ENCODE results near the gene ATRNL1. TPM values are rescaled to one million over a fixed set of nuclear protein-coding genes. Genes with fewer than 3 reads are reported as not detected.
A peak's percentile ranks its signal among the peaks of the same experiment; 100 is the strongest.
"Not testable (repeated sequence)": the region's sequence is repeated elsewhere in the genome, so short reads cannot be mapped to it uniquely, and the experiment has no call there.

Gene ATRNL1
- total RNA-seq, 1 donor from 2014 or later, result 16.4 TPM

DNA sequence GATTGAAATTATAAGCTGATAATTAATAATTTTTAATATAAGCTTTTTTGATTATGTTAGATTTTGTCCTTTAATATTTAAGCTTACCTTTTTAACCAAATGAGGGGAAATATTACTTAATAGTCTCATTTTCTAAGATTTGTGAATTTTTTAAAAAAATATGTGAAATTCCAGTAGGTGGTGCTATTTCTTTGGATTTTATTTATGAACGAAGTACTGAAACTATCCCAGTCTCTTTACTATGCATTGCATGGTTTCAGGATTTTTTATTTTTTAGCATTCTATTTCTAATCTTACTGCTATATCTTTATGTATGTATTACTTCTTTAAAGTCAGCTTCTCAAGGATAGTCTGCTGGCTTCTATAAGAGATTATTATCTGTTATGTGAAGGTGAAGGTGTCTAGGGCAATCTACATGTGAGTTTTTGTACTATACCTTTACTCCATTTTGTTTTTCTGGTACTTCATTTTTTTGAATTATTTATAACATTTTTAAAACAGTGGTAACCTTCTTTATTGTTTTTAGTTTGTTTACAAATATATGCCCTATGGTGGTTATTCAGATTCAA lies 78.3 kb downstream of the ATRNL1 start:
- H3K79me2 ChIP-seq (ENCODE audit: low read depth), result no peaks in the 10 kb centered on the region
- H3K36me3 ChIP-seq, result no peaks in the 10 kb centered on the region
- no peaks in the 10 kb centered on the region for H3F3A ChIP-seq (ENCODE audit: low read depth)
- H3K4me3 ChIP-seq, result no peak overlapping the region
- no peak overlapping the region for H3K27ac Mint-ChIP-seq
- no peaks in the 10 kb centered on the region for H4K20me1 ChIP-seq (ENCODE audit: low read depth)
- no peak overlapping the region for H3K4me2 ChIP-seq
- DNase-seq (ENCODE audit: low spot score), result peak; percentile 3
- no peak overlapping the region for H3K4me3 Mint-ChIP-seq
- H3K9me3 Mint-ChIP-seq, result no peaks in the 10 kb centered on the region
- H3K36me3 Mint-ChIP-seq, result peaks cover 3% of the 10 kb centered on the region
- no peaks in the 10 kb centered on the region for H3K4me1 ChIP-seq
- no peak for TF ChIP-seq EZH2phosphoT487 (IDR thresholded peaks at IDR 0.05)
- TF ChIP-seq, protein P1, sequence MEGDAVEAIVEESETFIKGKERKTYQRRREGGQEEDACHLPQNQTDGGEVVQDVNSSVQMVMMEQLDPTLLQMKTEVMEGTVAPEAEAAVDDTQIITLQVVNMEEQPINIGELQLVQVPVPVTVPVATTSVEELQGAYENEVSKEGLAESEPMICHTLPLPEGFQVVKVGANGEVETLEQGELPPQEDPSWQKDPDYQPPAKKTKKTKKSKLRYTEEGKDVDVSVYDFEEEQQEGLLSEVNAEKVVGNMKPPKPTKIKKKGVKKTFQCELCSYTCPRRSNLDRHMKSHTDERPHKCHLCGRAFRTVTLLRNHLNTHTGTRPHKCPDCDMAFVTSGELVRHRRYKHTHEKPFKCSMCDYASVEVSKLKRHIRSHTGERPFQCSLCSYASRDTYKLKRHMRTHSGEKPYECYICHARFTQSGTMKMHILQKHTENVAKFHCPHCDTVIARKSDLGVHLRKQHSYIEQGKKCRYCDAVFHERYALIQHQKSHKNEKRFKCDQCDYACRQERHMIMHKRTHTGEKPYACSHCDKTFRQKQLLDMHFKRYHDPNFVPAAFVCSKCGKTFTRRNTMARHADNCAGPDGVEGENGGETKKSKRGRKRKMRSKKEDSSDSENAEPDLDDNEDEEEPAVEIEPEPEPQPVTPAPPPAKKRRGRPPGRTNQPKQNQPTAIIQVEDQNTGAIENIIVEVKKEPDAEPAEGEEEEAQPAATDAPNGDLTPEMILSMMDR (IDR thresholded peaks at IDR 0.05), result peak; percentile 68
- no peak overlapping the region for H2AFZ ChIP-seq (replicated peaks)
- no peaks in the 10 kb centered on the region for H3K27me3 ChIP-seq
- no peaks in the 10 kb centered on the region for H3K9me3 ChIP-seq (ENCODE audit: low read depth)
- H3K4me1 Mint-ChIP-seq, result no peaks in the 10 kb centered on the region
- no peak overlapping the region for H3K27ac ChIP-seq
- H3K9ac ChIP-seq, result no peak overlapping the region
- H3K27me3 Mint-ChIP-seq (ENCODE audit: insufficient read depth, low read depth), result no peaks in the 10 kb centered on the region

DNA sequence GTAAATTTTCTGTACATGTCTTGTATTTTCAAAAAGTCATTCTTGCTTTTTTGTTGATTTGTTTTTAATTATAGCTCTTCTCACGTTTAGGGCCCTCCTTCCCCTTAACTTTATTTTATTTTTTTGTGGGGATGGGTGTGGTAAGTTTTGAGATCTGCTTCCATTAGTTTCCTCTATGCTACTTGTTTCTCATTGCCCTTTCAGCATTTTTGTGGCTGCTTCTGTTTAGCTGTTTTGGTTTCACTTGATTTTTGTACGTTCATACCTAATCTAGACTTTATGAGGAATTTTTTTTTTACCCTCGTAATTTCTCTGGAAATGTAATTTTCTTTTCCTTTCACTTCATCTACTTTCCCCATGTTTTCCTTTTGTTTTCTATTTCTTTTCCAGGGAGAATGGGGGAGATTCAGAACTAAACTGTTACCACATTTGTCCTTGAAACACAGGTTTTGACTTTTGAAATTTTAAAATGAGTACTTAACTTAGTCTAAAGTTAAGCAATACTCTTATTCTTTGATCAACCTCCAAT lies 80.8 kb downstream of the ATRNL1 start:
- TF ChIP-seq, protein P1 (IDR thresholded peaks at IDR 0.05), result no peak
- TF ChIP-seq EZH2 (IDR thresholded peaks at IDR 0.05) (no peak), EZH2phosphoT487 (IDR thresholded peaks at IDR 0.05) (no peak)
- Histone ChIP-seq H3K27ac (no peak overlapping the region), H3K4me3 (no peak overlapping the region), H2AFZ (replicated peaks) (no peak overlapping the region), H3F3A (ENCODE audit: low read depth) (no peaks in the 10 kb centered on the region), H4K20me1 (ENCODE audit: low read depth) (no peaks in the 10 kb centered on the region), H3K4me2 (no peak overlapping the region), H3K27me3 (no peaks in the 10 kb centered on the region), H3K9me3 (ENCODE audit: low read depth) (no peaks in the 10 kb centered on the region), H3K79me2 (ENCODE audit: low read depth) (no peaks in the 10 kb centered on the region), H3K9ac (no peak overlapping the region), H3K36me3 (no peaks in the 10 kb centered on the region), H3K4me1 (no peaks in the 10 kb centered on the region)
- H3K36me3 Mint-ChIP-seq, result no peaks in the 10 kb centered on the region
- H3K9me3 Mint-ChIP-seq, result no peaks in the 10 kb centered on the region
- no peaks in the 10 kb centered on the region for H3K4me1 Mint-ChIP-seq
- no peak overlapping the region for H3K4me3 Mint-ChIP-seq
- H3K27ac Mint-ChIP-seq, result no peak overlapping the region
- no peak for DNase-seq (ENCODE audit: low spot score)
- H3K27me3 Mint-ChIP-seq (ENCODE audit: insufficient read depth, low read depth), result no peaks in the 10 kb centered on the region

DNA sequence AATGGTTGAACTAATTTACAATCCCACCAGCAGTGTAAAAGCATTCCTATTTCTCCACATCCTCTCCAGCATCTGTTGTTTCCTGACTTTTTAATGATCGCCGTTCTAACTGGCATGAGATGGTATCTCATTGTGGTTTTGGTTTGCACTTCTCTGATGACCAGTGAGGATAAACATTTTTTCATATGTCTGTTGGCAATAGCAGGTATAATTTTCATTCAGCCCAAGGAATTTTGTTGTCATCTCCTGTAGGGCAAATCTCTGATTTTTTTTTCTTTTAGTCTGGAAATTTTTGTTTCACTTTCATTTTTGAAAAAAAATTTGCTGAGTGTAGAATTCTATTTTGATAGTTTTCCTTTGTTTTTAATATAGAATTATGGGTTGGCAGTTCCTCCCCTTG lies 114.1 kb downstream of the ATRNL1 start:
- H3K4me3 ChIP-seq; H3K4me1 ChIP-seq; H3K27ac ChIP-seq; H3K4me2 ChIP-seq; H3K27me3 Mint-ChIP-seq (ENCODE audit: insufficient read depth, low read depth); H3K4me1 Mint-ChIP-seq; H4K20me1 ChIP-seq (ENCODE audit: low read depth); H3K36me3 Mint-ChIP-seq; H3K27me3 ChIP-seq; H3F3A ChIP-seq (ENCODE audit: low read depth); H3K4me3 Mint-ChIP-seq; H3K27ac Mint-ChIP-seq; H3K9ac ChIP-seq; DNase-seq (ENCODE audit: low spot score); H3K9me3 ChIP-seq (ENCODE audit: low read depth); H3K79me2 ChIP-seq (ENCODE audit: low read depth); H3K9me3 Mint-ChIP-seq; H2AFZ ChIP-seq (replicated peaks); H3K36me3 ChIP-seq: not testable (repeated sequence)

DNA sequence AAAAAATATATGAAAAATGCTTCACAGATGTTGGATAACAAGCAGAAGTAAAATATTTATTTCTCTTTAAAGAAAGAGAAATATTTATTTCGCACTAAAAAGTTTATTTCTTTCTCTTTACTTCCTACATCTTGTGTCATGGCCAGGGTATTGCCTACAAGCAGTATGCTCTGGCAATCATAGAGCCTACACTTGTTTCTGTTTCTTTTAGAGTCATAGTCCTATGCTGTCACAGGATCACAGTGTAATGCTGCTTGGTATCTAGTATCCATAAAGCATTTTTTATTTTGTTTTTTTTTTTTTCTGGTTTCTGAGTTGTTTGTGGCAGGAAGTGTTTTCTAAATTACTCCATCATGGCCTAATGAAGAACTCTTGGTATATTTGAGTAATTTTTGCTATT lies 116.0 kb downstream of the ATRNL1 start:
- no peak overlapping the region for H3K27ac ChIP-seq
- no peak overlapping the region for H3K4me3 ChIP-seq
- DNase-seq (ENCODE audit: low spot score), result no peak
- H3K4me2 ChIP-seq, result no peak overlapping the region
- no peaks in the 10 kb centered on the region for H3K27me3 Mint-ChIP-seq (ENCODE audit: insufficient read depth, low read depth)
- H3K27me3 ChIP-seq, result no peaks in the 10 kb centered on the region
- no peaks in the 10 kb centered on the region for H3K36me3 Mint-ChIP-seq
- no peaks in the 10 kb centered on the region for H3K36me3 ChIP-seq
- no peaks in the 10 kb centered on the region for H3K9me3 ChIP-seq (ENCODE audit: low read depth)
- no peak overlapping the region for H2AFZ ChIP-seq (replicated peaks)
- H3K9me3 Mint-ChIP-seq, result no peaks in the 10 kb centered on the region
- H3K4me3 Mint-ChIP-seq, result no peak overlapping the region
- no peaks in the 10 kb centered on the region for H3K79me2 ChIP-seq (ENCODE audit: low read depth)
- H4K20me1 ChIP-seq (ENCODE audit: low read depth), result no peaks in the 10 kb centered on the region
- TF ChIP-seq EZH2phosphoT487 (IDR thresholded peaks at IDR 0.05) (no peak), EZH2 (IDR thresholded peaks at IDR 0.05) (no peak)
- TF ChIP-seq, protein P1 (IDR thresholded peaks at IDR 0.05), result no peak
- H3K9ac ChIP-seq, result no peak overlapping the region
- no peaks in the 10 kb centered on the region for H3K4me1 ChIP-seq
- no peak overlapping the region for H3K27ac Mint-ChIP-seq
- no peaks in the 10 kb centered on the region for H3K4me1 Mint-ChIP-seq
- H3F3A ChIP-seq (ENCODE audit: low read depth), result no peaks in the 10 kb centered on the region
